Measurements from ENCODE around the gene SLF2. TPM values are rescaled to one million over a fixed set of nuclear protein-coding genes. Genes with fewer than 3 reads are reported as not detected.

Gene SLF2
- total RNA-seq, 2 donors from 2014 or later = 14.6 to 41.6 TPM

- no peak for TF ChIP-seq CTCF (IDR thresholded peaks at IDR 0.05)
- Histone ChIP-seq H3K4me3 (no peak overlapping the region), H3K36me3 (peaks cover 17% of the 10 kb centered on the region), H3K9me3 (no peaks in the 10 kb centered on the region), H3K27me3 (replicated peaks; ENCODE audit: insufficient read depth) (no peaks in the 10 kb centered on the region), H3K27ac (no peak overlapping the region), H3K4me1 (ENCODE audit: control insufficient read depth in 1 of 2, low read depth in 2 of 2) (peaks cover 5 to 24% of the 10 kb centered on the region in 2 donors)
- DNase-seq (ENCODE audit: low spot score) (no peak), ATAC-seq (ENCODE audit: insufficient number of reproducible peaks, low FRiP score, low read depth) (no peak)
Measured at GRCh38 chr10:100917071-100917470, 4.3 kb downstream of the SLF2 start.

GRCh38 chr10:100923580-100923979 is 10.8 kb downstream of the SLF2 start:
- no peak for TF ChIP-seq CTCF (IDR thresholded peaks at IDR 0.05)
- H3K4me3 ChIP-seq = no peak overlapping the region
- no peaks in the 10 kb centered on the region for H3K9me3 ChIP-seq
- DNase-seq (ENCODE audit: low spot score) (no peak), ATAC-seq (ENCODE audit: insufficient number of reproducible peaks, low FRiP score, low read depth) (no peak)
- no peak overlapping the region for H3K27ac ChIP-seq
- no peaks in the 10 kb centered on the region for H3K4me1 ChIP-seq (ENCODE audit: control insufficient read depth in 1 of 2, low read depth in 2 of 2)
- peaks cover 33% of the 10 kb centered on the region for H3K36me3 ChIP-seq
- H3K27me3 ChIP-seq (replicated peaks; ENCODE audit: insufficient read depth) = no peaks in the 10 kb centered on the region

GRCh38 chr10:100927266-100927665 is 14.5 kb downstream of the SLF2 start:
- DNase-seq (ENCODE audit: low spot score) (no peak), ATAC-seq (ENCODE audit: insufficient number of reproducible peaks, low FRiP score, low read depth) (no peak)
- Histone ChIP-seq H3K27me3 (replicated peaks; ENCODE audit: insufficient read depth) (no peaks in the 10 kb centered on the region), H3K4me3 (no peak overlapping the region), H3K27ac (no peak overlapping the region), H3K9me3 (no peaks in the 10 kb centered on the region), H3K4me1 (ENCODE audit: control insufficient read depth in 1 of 2, low read depth in 2 of 2) (no peaks in the 10 kb centered on the region), H3K36me3 (peaks cover 65% of the 10 kb centered on the region)
- no peak for TF ChIP-seq CTCF (IDR thresholded peaks at IDR 0.05)

- peaks cover 66% of the 10 kb centered on the region for H3K36me3 ChIP-seq
- no peaks in the 10 kb centered on the region for H3K4me1 ChIP-seq (ENCODE audit: control insufficient read depth in 1 of 2, low read depth in 2 of 2)
- H3K9me3 ChIP-seq = no peaks in the 10 kb centered on the region
- no peak overlapping the region for H3K4me3 ChIP-seq
- H3K27me3 ChIP-seq (replicated peaks; ENCODE audit: insufficient read depth) = no peaks in the 10 kb centered on the region
- ATAC-seq (ENCODE audit: insufficient number of reproducible peaks, low FRiP score, low read depth) = no peak
- TF ChIP-seq CTCF (IDR thresholded peaks at IDR 0.05) = no peak
- no peak overlapping the region for H3K27ac ChIP-seq
- DNase-seq (ENCODE audit: low spot score) = no peak
Measured at GRCh38 chr10:100928039-100928438, 15.3 kb downstream of the SLF2 start.

- DNase-seq (ENCODE audit: low spot score) (no peak), ATAC-seq (ENCODE audit: insufficient number of reproducible peaks, low FRiP score, low read depth) (no peak)
- peaks cover 62% of the 10 kb centered on the region for H3K36me3 ChIP-seq
- TF ChIP-seq CTCF (IDR thresholded peaks at IDR 0.05) = no peak
- H3K9me3 ChIP-seq = no peaks in the 10 kb centered on the region
- no peaks in the 10 kb centered on the region for H3K27me3 ChIP-seq (replicated peaks; ENCODE audit: insufficient read depth)
- no peaks in the 10 kb centered on the region for H3K4me1 ChIP-seq (ENCODE audit: control insufficient read depth in 1 of 2, low read depth in 2 of 2)
- H3K27ac ChIP-seq = no peak overlapping the region
- H3K4me3 ChIP-seq = no peak overlapping the region
Measured at GRCh38 chr10:100930368-100930767, 17.6 kb downstream of the SLF2 start.
